Measurements from ENCODE around the gene XRCC3. TPM values are rescaled to one million over a fixed set of nuclear protein-coding genes. Genes with fewer than 3 reads are reported as not detected.
A peak's percentile ranks its signal among the peaks of the same experiment; 100 is the strongest.

The XRCC3 gene
- total and polyA plus RNA-seq, 12 donors: 1.3 to 10.2 (median 5.0) TPM

- TF ChIP-seq CTCF (IDR thresholded peaks at IDR 0.05) (no peak), POLR2A (IDR thresholded peaks at IDR 0.05) (no peak)
- intact Hi-C loops (cut with DNase I): loop anchor here in 1 of 2 donors (10.0 kb wide), 1 partner anchor 114 kb away; no protein-coding TSS in a partner anchor
- WGBS, 4 donors: 44 to 53% (median 50%) methylated on average over 16 of the region's 16 CpGs
- peak overlapping the region in 2 of 5 donors; percentile 41 to 43 for H3K27ac ChIP-seq
- no peaks in the 10 kb centered on the region for H3K9me3 ChIP-seq (replicated peaks in 1 of 3)
- no peaks in the 10 kb centered on the region for H3K27me3 ChIP-seq
- H3K4me1 ChIP-seq (replicated peaks in 1 of 2): peaks cover 15 to 25% of the 10 kb centered on the region in 2 donors
- H3K36me3 ChIP-seq (replicated peaks in 1 of 2): peaks cover 0 to 63% of the 10 kb centered on the region in 2 donors
- peak in 6 of 7 donors; percentile 69 to 83 (median 82) for DNase-seq
- H3K4me3 ChIP-seq: no peak overlapping the region
Observed at GRCh38 chr14:103688906-103689902, 26.0 kb downstream of the XRCC3 start.

- WGBS, 4 donors: 89 to 96% (median 90%) methylated on average over 5 of the region's 5 CpGs
- intact Hi-C loops (cut with DNase I): loop anchor here in 1 of 2 donors (10.0 kb wide), 1 partner anchor 114 kb away; no protein-coding TSS in a partner anchor
- no peak for TF ChIP-seq POLR2A (IDR thresholded peaks at IDR 0.05)
- no peak for TF ChIP-seq CTCF (IDR thresholded peaks at IDR 0.05)
Observed at GRCh38 chr14:103688441-103688840, 26.8 kb downstream of the XRCC3 start.

GRCh38 chr14:103687712-103688111, 27.5 kb downstream of the XRCC3 start:
- Histone ChIP-seq H3K27me3 (no peaks in the 10 kb centered on the region), H3K36me3 (replicated peaks in 1 of 2) (peaks cover 0 to 60% of the 10 kb centered on the region in 2 donors), H3K4me3 (no peak overlapping the region), H3K4me1 (replicated peaks in 1 of 2) (peaks cover 15 to 25% of the 10 kb centered on the region in 2 donors), H3K9me3 (replicated peaks in 1 of 3) (no peaks in the 10 kb centered on the region), H3K27ac (peak overlapping the region in 3 of 5 donors; percentile 3 to 47 (median 34))
- peak in 1 of 6 experiments; percentile 10 for TF ChIP-seq CTCF (IDR thresholded peaks at IDR 0.05)
- TF ChIP-seq POLR2A (IDR thresholded peaks at IDR 0.05): no peak
- peak in 4 of 7 donors; percentile 55 to 80 (median 73) for DNase-seq
- whole genome bisulfite sequencing, 4 donors: 56 to 57% (median 57%) methylated on average over 4 of the region's 4 CpGs
- intact Hi-C loops (cut with DNase I): loop anchor here in 1 of 2 donors (10.0 kb wide), 1 partner anchor 113 kb away; no protein-coding TSS in a partner anchor

More at GRCh38 chr14:103688441-103688840, 26.8 kb downstream of the XRCC3 start:
- no peak overlapping the region for H3K27ac ChIP-seq
- H3K9me3 ChIP-seq (replicated peaks in 1 of 3): no peaks in the 10 kb centered on the region
- no peak overlapping the region for H3K4me3 ChIP-seq
- no peak for DNase-seq
- H3K4me1 ChIP-seq (replicated peaks in 1 of 2): peaks cover 15 to 25% of the 10 kb centered on the region in 2 donors
- peaks cover 0 to 60% of the 10 kb centered on the region in 2 donors for H3K36me3 ChIP-seq (replicated peaks in 1 of 2)
- no peaks in the 10 kb centered on the region for H3K27me3 ChIP-seq
